Brain microvascular endothelial cell (primary cell): ENCODE measurements around the gene SNN.

Experiments used
- DNase-seq: peaks from one replicate; pipeline ENCODE4 v3.0.0-alpha.2; 2020
- H3K27ac ChIP-seq: fragments of 250-450 bp; sonication (Bioruptor Pico); 2 replicates; pipeline ENCODE4 v1.5.1; 2020; ENCODE audit warnings: mild to moderate bottlenecking, moderate library complexity
- H3K27me3 ChIP-seq: fragments of 250-450 bp; sonication (Bioruptor Pico); replicated peaks from 2 replicates; pipeline ENCODE4 v1.5.1; 2020; ENCODE audit warnings: mild to moderate bottlenecking
- H3K36me3 ChIP-seq: fragments of 250-450 bp; sonication (Bioruptor Pico); replicated peaks from 2 replicates; pipeline ENCODE4 v1.5.1; 2020; ENCODE audit warnings: mild to moderate bottlenecking
- H3K4me3 ChIP-seq: 2 replicates; pipeline ENCODE4 v1.5.1; 2011; ENCODE audit warnings: low read depth, mild to moderate bottlenecking, control low read depth, low read length, moderate library complexity
- CTCF ChIP-seq: IDR thresholded peaks from 2 replicates; pipeline ENCODE4 v1.5.1; 2011; ENCODE audit warnings: low read depth, mild to moderate bottlenecking, moderate library complexity, low read length, control low read depth, inconsistent platforms; ENCODE audit errors: missing control alignments
- in situ Hi-C: cut with HindIII; loops from 2 replicates; pipeline ENCODE4 v1.10.0; 2017; ENCODE audit warnings: low sequenced_read_pairs, low pct_ligation_motif_present

The SNN gene

DNA sequence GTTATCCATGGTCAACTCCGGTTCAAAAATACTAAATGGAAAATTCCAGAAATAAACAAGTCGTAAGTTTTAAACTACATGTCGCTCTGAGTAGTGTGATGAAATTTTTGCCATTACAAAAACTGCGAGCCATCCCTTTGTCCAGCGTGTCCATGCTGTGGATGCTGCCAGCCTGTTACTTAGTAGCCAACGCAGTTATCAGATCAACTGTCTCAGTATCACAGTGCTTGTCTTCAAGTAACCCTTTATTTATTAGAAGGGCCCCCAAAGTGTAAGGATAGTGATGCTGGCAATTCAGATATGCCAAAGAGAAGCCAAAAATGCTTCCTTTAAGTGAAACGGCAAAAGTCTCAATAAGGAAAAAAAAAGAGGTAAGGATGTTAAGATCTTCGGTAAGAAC, 23.9 kb downstream of the SNN start:
- no peak for DNase-seq
- H3K36me3 ChIP-seq, result peaks cover 73% of the 10 kb centered on the region
- in situ Hi-C loops, result no loop called here

DNA sequence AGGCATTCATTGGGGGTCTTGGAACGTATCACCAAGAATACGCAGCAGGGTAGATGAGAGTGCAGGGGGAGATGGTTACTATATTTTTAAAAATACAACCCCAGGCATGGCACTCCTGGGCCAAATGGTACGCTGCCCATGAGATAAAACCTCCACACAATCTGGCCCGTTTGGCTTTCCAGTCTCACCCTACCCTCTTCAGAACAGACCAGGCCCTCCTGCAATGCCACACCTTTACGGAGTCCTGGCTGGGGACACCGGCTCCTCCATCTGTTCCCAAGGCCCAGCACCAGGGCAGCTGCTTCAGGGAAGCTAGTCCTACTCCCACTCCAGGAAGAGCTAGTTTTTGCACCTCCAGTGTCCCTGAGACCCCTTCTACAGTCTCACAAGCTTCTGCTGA, 24.4 kb downstream of the SNN start:
- no peak for TF ChIP-seq CTCF
- Histone ChIP-seq H3K4me3 (no peak overlapping the region), H3K36me3 (peaks cover 73% of the 10 kb centered on the region), H3K27ac (no peak overlapping the region), H3K27me3 (no peaks in the 10 kb centered on the region)
- in situ Hi-C loops, result no loop called here
- no peak for DNase-seq

More for the DNA sequence above, 23.9 kb downstream of the SNN start:
- Histone ChIP-seq H3K27ac (no peak overlapping the region), H3K4me3 (no peak overlapping the region), H3K27me3 (no peaks in the 10 kb centered on the region)
- no peak for TF ChIP-seq CTCF

GRCh38 chr16:11696266-11697012, 28.2 kb downstream of the SNN start:
- TF ChIP-seq CTCF, result no peak
- no peak overlapping the region for H3K27ac ChIP-seq
- H3K36me3 ChIP-seq, result peaks cover 67% of the 10 kb centered on the region
- no peak for DNase-seq
- no peak overlapping the region for H3K4me3 ChIP-seq
- H3K27me3 ChIP-seq, result no peaks in the 10 kb centered on the region
- in situ Hi-C loops, result no loop called here

GRCh38 chr16:11697319-11697718, 29.1 kb downstream of the SNN start:
- TF ChIP-seq CTCF, result no peak
- Histone ChIP-seq H3K36me3 (peaks cover 58% of the 10 kb centered on the region), H3K27me3 (no peaks in the 10 kb centered on the region), H3K4me3 (no peak overlapping the region), H3K27ac (no peak overlapping the region)
- no peak for DNase-seq
- in situ Hi-C loops, result no loop called here

DNA sequence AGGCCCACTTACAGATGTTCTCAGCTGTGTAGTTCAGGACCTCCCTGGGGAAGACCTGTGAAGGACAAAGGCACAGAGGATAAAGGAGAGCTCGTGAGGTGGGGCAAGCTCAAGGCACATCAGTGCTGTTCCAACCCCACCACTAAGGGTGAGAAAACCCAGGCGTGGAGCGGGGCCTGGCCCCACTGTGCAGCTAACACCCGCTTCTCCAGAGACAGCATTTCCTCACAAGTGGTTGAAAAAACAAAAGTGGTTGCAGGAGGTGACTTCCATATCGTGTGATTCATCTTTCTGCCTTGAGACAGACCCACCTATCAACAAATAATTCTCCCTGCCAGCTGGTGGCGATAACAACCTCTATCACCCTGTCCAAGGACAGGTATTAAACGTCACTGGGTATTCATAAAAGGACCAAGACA, 30.0 kb downstream of the SNN start:
- H3K4me3 ChIP-seq, result no peak overlapping the region
- peak; percentile 42 for DNase-seq
- TF ChIP-seq CTCF, result peak; percentile 48
- in situ Hi-C loops, result no loop called here
- H3K27ac ChIP-seq, result no peak overlapping the region
- H3K36me3 ChIP-seq, result peaks cover 51% of the 10 kb centered on the region
- H3K27me3 ChIP-seq, result no peaks in the 10 kb centered on the region
